GM21737 (cell line): ENCODE data around the gene SCFD2.
A peak's percentile ranks its signal among the peaks of the same experiment; 100 is the strongest.

Source experiments
- ATAC-seq: cut with Tn5 transposase; IDR thresholded peaks from one replicate; pipeline ENCODE4 v1.9.1; 2021; ENCODE audit warnings: mild to moderate bottlenecking, moderate library complexity; ENCODE audit not compliant: unreplicated experiment

Gene SCFD2

GRCh38 chr4:52942936-52943335 lies 422.9 kb downstream of the SCFD2 start:
- ATAC-seq: no peak

GRCh38 chr4:52941450-52941849 lies 424.4 kb downstream of the SCFD2 start:
- no peak for ATAC-seq

GRCh38 chr4:52939739-52940138 lies 426.1 kb downstream of the SCFD2 start:
- ATAC-seq: no peak

- no peak for ATAC-seq
These were observed 426.5 kb downstream of the SCFD2 start for GRCh38 chr4:52939325-52939724.

GRCh38 chr4:52937829-52938228 lies 428.0 kb downstream of the SCFD2 start:
- ATAC-seq: no peak

- no peak for ATAC-seq
These were observed 429.1 kb downstream of the SCFD2 start for GRCh38 chr4:52936729-52937128.

- ATAC-seq: no peak
These were observed 430.5 kb downstream of the SCFD2 start for GRCh38 chr4:52935317-52935716.

GRCh38 chr4:52933738-52934137 lies 432.1 kb downstream of the SCFD2 start:
- ATAC-seq: no peak

GRCh38 chr4:52932591-52933470 lies 433.0 kb downstream of the SCFD2 start:
- ATAC-seq: no peak

- no peak for ATAC-seq
These were observed 434.6 kb downstream of the SCFD2 start for GRCh38 chr4:52931243-52931642.

GRCh38 chr4:52926196-52926974 lies 439.5 kb downstream of the SCFD2 start:
- ATAC-seq: no peak

- no peak for ATAC-seq
These were observed 440.3 kb downstream of the SCFD2 start for GRCh38 chr4:52925531-52925968.

GRCh38 chr4:52919461-52919860 lies 446.4 kb downstream of the SCFD2 start:
- no peak for ATAC-seq

GRCh38 chr4:52917817-52918216 lies 448.0 kb downstream of the SCFD2 start:
- no peak for ATAC-seq

- ATAC-seq: no peak
These were observed 450.0 kb downstream of the SCFD2 start for GRCh38 chr4:52915730-52916300.

GRCh38 chr4:52915191-52915590 lies 450.7 kb downstream of the SCFD2 start:
- ATAC-seq: no peak

GRCh38 chr4:52914051-52914605 lies 451.7 kb downstream of the SCFD2 start:
- ATAC-seq: no peak

GRCh38 chr4:52912608-52913007 lies 453.3 kb downstream of the SCFD2 start:
- ATAC-seq: no peak

GRCh38 chr4:52911684-52912294 lies 454.1 kb downstream of the SCFD2 start:
- peak; percentile 81 for ATAC-seq

- no peak for ATAC-seq
These were observed 455.7 kb downstream of the SCFD2 start for GRCh38 chr4:52910115-52910514.

GRCh38 chr4:52907510-52907909 lies 458.4 kb downstream of the SCFD2 start:
- no peak for ATAC-seq
